ENCODE measurements around the gene RASGRP1. TPM values are rescaled to one million over a fixed set of nuclear protein-coding genes. Genes with fewer than 3 reads are reported as not detected.

Gene RASGRP1
- total RNA-seq, 1 experiment from 2014 or later, result 1.6 TPM

GRCh38 chr15:38461066-38461833, 103.4 kb downstream of the RASGRP1 start:
- RAD21 ChIA-PET (ENCODE audit: low non-redundant PET in 1 of 2, low total read pairs in 2 of 2, uncharacterized antibody in 2 of 2, unreplicated experiment in 2 of 2), result no interaction called here
- TF ChIP-seq EZH2phosphoT487 (IDR thresholded peaks at IDR 0.05; ENCODE audit: borderline replicate concordance) (no peak), JUND (IDR thresholded peaks at IDR 0.05) (no peak), YY1 (IDR thresholded peaks at IDR 0.05; ENCODE audit: extremely low read depth, insufficient replicate concordance, low read depth, low read length) (no peak), RAD21 (IDR thresholded peaks at IDR 0.05; ENCODE audit: low read depth) (no peak), EGR1 (IDR thresholded peaks at IDR 0.05; ENCODE audit: low read depth) (no peak), SIN3A (IDR thresholded peaks at IDR 0.05; ENCODE audit: low read depth) (no peak), EZH2 (IDR thresholded peaks at IDR 0.05) (no peak), MAX (IDR thresholded peaks at IDR 0.05) (no peak), ZFX (IDR thresholded peaks at IDR 0.05) (no peak)
- H3K4me1 ChIP-seq (ENCODE audit: control insufficient read depth in 1 of 2, insufficient read depth in 2 of 2, low read length in 2 of 2), result no peaks in the 10 kb centered on the region
- ATAC-seq, result no peak
- H3K9me3 ChIP-seq (ENCODE audit: control insufficient read depth in 1 of 2, insufficient read depth in 1 of 2, low read depth in 1 of 2, low read length in 2 of 2), result no peaks in the 10 kb centered on the region
- DNase-seq (ENCODE audit: low read depth, low spot score), result no peak
- H3K9me2 ChIP-seq (ENCODE audit: insufficient read depth), result no peaks in the 10 kb centered on the region
- no peaks in the 10 kb centered on the region for H3K27me3 ChIP-seq (ENCODE audit: insufficient read depth, low read length)
- POLR2A ChIA-PET, result no interaction called here
- H3K9ac ChIP-seq (ENCODE audit: low read length), result no peak overlapping the region
- H3K4me3 ChIP-seq (replicated peaks in 1 of 2; ENCODE audit: low read depth in 1 of 2, low read length in 2 of 2), result no peak overlapping the region
- BruUV-seq (replicated peaks), result no TSS peak
- peaks cover 96% of the 10 kb centered on the region for H3K79me2 ChIP-seq (ENCODE audit: insufficient read depth, low read length)
- no peak overlapping the region for H2AFZ ChIP-seq (ENCODE audit: low read depth, low read length, poor library complexity, severe bottlenecking)
- 0 out of 4 replicates have a peak, but pooled peaks cover 0 to 2% of the 10 kb centered on the region in 2 experiments for H3K36me3 ChIP-seq (ENCODE audit: control insufficient read depth in 1 of 2, insufficient read depth in 2 of 2, low read length in 2 of 2)
- no peak overlapping the region for H3K4me2 ChIP-seq (ENCODE audit: low read length)
- no peak overlapping the region for H3K27ac ChIP-seq (ENCODE audit: low read depth, low read length)
- CTCF ChIA-PET, result interaction anchor here (0.9 to 1.3 kb wide), 3 partner anchors 22 to 229 kb away, joined by 3 to 4 read pairs (median 3); partner anchors contain the start of gene RASGRP1
- H4K20me1 ChIP-seq (ENCODE audit: insufficient read depth), result peaks cover 12% of the 10 kb centered on the region; the same call in 1 of the 2 replicates
- intact Hi-C loops (cut with micrococcal nuclease), result no loop called here

GRCh38 chr15:38460543-38460942, 104.1 kb downstream of the RASGRP1 start:
- no peak for DNase-seq (ENCODE audit: low read depth, low spot score)
- H3K4me1 ChIP-seq (ENCODE audit: control insufficient read depth in 1 of 2, insufficient read depth in 2 of 2, low read length in 2 of 2), result peaks cover under 1% of the 10 kb centered on the region in 2 experiments; a peak in 1 of 4 replicates
- CTCF ChIA-PET, result interaction anchor here (0.9 to 1.3 kb wide), 3 partner anchors 21 to 230 kb away, joined by 3 to 4 read pairs (median 3); partner anchors contain the start of gene RASGRP1
- H3K27ac ChIP-seq (ENCODE audit: low read depth, low read length), result no peak overlapping the region
- H3K4me2 ChIP-seq (ENCODE audit: low read length), result no peak overlapping the region
- H3K4me3 ChIP-seq (replicated peaks in 1 of 2; ENCODE audit: low read depth in 1 of 2, low read length in 2 of 2), result no peak overlapping the region
- no peak overlapping the region for H3K9ac ChIP-seq (ENCODE audit: low read length)
- BruUV-seq (replicated peaks), result no TSS peak
- POLR2A ChIA-PET, result no interaction called here
- intact Hi-C loops (cut with micrococcal nuclease), result no loop called here
- no peaks in the 10 kb centered on the region for H3K9me2 ChIP-seq (ENCODE audit: insufficient read depth)
- peaks cover 96% of the 10 kb centered on the region for H3K79me2 ChIP-seq (ENCODE audit: insufficient read depth, low read length)
- H4K20me1 ChIP-seq (ENCODE audit: insufficient read depth), result peaks cover 12% of the 10 kb centered on the region; the same call in 1 of the 2 replicates
- no peak overlapping the region for H2AFZ ChIP-seq (ENCODE audit: low read depth, low read length, poor library complexity, severe bottlenecking)
- H3K36me3 ChIP-seq (ENCODE audit: control insufficient read depth in 1 of 2, insufficient read depth in 2 of 2, low read length in 2 of 2), result 0 out of 4 replicates have a peak, but pooled peaks cover 0 to 2% of the 10 kb centered on the region in 2 experiments
- no peaks in the 10 kb centered on the region for H3K9me3 ChIP-seq (ENCODE audit: control insufficient read depth in 1 of 2, insufficient read depth in 1 of 2, low read depth in 1 of 2, low read length in 2 of 2)
- ATAC-seq, result no peak
- RAD21 ChIA-PET (ENCODE audit: low non-redundant PET in 1 of 2, low total read pairs in 2 of 2, uncharacterized antibody in 2 of 2, unreplicated experiment in 2 of 2), result no interaction called here
- H3K27me3 ChIP-seq (ENCODE audit: insufficient read depth, low read length), result no peaks in the 10 kb centered on the region
- TF ChIP-seq REST (IDR thresholded peaks at IDR 0.05; ENCODE audit: low read depth) (no peak), RAD21 (IDR thresholded peaks at IDR 0.05; ENCODE audit: low read depth) (no peak), ZNF274 (IDR thresholded peaks at IDR 0.05; ENCODE audit: low read depth, low read length) (no peak), ZFX (IDR thresholded peaks at IDR 0.05) (no peak), MAX (IDR thresholded peaks at IDR 0.05) (no peak), CEBPB (IDR thresholded peaks at IDR 0.05; ENCODE audit: low read depth) (no peak), POLR2AphosphoS5 (IDR thresholded peaks at IDR 0.05; ENCODE audit: low read depth, low read length) (no peak), EZH2 (IDR thresholded peaks at IDR 0.05) (no peak), EGR1 (IDR thresholded peaks at IDR 0.05; ENCODE audit: low read depth) (no peak), EZH2phosphoT487 (IDR thresholded peaks at IDR 0.05; ENCODE audit: borderline replicate concordance) (no peak), YY1 (IDR thresholded peaks at IDR 0.05; ENCODE audit: extremely low read depth, insufficient replicate concordance, low read depth, low read length) (no peak), SRF (IDR thresholded peaks at IDR 0.05; ENCODE audit: low read depth) (no peak)

Data from HCT116 (cell line).